Activated CD8-positive, alpha-beta memory T cell treated with anti-CD3 and anti-CD28 coated beads, Interleukin-2, amount 50 U/mL, for 4 hours (primary cell): ENCODE data around the gene AKAP8L.
"Not testable (repeated sequence)": the region's sequence is repeated elsewhere in the genome, so short reads cannot be mapped to it uniquely, and the experiment has no call there.

Experiments
- DNase-seq: peaks from one replicate; pipeline ENCODE4 v3.0.0-alpha.2; 2020

AKAP8L gene

DNA sequence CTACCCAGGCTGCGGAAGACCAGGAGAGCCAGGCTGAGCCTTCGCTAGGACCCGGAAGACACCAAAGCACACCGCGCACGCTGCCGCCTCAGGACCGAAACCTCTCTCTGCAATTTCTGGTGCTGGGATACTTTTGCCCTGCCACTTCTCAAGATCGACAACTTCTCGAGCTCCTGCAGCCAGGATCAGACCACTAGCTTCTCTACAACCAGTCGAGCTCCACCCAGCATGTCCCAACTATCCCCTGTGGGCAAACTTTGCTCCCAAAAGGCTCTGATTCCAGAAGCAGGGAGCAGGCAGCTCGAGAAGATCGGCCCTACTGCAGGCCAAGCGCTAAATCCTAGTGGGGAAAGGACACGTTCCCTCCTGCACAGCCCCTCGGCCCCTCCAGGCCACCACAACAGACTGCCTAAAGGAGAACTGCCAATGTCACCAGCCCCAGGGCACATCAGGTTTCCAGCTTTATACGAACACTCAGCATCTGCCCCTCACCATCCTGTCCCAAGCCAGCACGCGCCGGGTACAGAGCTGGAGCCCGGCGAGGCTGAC is 40.2 kb downstream of the AKAP8L start:
- peak; percentile 35 for DNase-seq

DNA sequence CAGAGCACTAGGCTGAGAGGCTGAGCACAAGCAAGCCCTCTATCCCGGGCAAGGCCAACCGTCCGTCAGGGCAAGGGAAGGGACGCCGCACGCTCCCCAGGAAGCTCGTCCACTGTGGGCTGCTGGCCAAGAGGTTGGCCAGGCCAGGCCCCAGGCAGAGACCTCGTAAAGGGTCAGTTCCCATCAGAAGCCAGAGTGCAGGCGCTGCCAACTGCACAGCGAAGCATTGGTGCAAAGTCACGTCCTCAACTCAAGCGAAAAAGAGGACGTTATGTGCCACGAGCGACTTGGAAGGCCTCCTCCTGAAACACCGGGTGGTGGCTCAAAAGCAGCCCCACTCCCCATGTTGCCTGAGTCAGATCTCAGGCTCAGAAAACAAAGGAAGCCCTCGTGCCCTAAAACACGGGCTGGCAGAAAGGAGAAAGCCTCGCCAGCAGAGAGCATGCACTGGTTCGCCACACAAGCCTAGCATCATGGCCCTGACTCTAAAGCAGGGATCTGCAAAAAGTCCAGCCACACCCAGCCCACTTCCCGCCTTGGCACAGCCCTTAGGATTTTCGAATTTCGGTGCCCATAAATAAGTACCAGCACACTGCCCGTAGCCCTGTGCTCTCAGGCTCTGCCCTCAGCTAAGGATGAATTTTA is 43.9 kb downstream of the AKAP8L start:
- no peak for DNase-seq

DNA sequence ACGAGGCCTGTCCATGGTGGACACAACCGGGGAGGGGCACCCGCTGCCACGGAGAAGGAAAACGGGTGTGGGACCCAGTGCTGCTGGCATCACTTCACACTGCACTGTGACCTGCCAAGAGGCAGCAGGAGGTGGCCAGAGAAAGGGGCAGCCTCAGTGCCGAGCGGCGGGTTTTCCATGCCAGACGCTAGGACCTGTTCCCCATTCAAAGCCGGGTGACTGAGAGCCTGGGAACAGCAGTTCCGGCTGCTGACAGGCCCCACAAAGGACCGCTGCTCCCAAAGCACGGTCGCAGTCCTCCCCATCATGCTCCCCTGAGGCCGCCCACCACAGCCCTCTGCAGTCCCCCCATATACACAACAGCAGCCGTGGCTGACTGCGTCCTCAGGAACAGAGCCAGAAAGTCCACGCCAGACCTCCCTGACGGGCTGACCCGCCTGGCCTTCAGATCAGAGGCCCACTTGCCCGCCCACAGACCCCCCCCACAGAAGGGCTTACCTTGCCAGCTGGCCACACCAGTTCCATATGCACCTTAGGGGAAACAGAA is 44.6 kb downstream of the AKAP8L start:
- DNase-seq = no peak

DNA sequence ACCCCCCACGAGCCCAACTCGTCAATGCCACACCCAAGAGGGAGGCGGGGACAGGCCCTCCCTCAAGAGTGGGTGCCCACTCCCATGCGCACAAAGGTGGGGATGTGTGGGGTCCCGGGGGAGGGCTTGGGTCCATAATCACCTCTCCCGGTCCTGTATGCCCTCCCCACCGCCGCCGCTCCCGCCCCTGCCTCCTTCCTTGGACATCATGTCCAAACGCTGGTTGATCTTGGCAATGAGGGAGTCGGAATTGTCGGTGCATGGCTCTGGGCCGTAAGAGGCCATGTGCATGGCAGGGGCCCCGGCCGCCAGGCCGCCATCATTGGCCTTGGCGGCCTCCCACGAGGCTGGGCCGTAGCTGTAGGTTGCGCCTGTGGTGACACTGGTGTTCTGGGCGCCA is 45.1 kb downstream of the AKAP8L start:
- DNase-seq = no peak

DNA sequence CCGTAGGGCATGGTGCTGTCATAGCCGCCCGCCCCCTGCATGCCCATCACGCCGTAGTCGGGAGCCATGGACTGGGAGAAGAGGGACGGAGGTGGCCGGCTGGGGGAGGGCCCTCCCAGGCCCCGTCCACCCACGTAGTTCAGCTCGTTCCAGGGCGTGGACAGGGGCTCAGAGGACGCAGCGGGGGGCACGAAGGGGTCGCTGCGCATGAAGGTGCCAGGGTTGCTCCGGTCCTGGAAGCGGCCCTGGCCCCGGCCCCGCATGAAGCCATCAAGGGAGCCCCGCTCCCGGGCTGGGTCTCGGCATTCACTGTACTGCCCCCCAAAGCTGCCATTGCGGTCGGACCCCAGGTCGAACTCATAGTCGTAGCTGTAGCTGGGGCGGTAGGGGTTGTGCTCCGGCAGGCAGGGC is 45.9 kb downstream of the AKAP8L start:
- DNase-seq = no peak

DNA sequence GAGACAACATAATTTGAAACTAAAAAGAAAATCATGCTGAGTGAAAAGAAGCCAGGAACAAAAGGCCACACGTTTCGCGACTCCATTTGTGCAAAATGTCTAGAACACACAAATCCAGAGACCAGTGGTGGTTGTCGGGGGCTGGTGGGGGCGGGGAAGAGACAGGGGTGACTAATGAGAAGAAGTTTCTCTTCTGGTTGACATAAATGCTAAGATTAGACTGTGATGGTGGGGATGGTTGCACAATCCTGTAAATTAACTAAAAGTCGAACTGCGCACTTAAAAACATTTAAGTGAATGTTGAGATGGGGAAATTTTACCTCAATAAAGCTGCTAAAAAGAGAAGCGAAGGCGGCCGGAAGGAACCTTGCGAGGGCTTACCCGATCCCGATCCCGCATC is 46.3 kb downstream of the AKAP8L start:
- no peak for DNase-seq

DNA sequence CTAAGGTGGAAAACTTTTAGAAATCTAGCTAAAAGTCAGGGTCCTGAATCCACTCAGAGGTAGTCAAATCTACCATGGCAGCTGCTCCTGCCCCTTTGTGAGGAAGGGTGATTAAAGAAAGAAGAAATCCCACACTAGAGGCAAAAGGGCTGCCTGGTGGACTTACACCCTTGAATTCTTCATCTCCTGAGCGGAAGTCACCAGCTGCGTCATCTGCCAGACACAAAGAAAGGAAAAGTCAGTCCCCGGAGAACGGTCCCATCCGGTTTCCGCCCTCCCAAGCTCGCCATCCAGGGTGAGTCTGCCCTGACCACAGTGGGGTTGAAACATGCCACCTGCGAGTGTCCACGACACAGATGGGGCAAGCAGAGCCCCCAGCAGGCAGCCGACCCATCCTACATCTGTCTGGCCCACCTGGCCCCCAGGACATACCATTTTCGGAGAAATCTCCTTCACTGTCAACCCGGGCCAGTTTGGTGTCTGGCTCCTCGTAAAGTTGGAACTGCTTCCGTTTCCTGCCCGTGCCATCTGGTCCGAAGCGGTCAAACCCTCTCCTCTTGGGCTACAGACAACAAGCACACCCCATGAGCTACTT is 46.9 kb downstream of the AKAP8L start:
- DNase-seq = no peak

DNA sequence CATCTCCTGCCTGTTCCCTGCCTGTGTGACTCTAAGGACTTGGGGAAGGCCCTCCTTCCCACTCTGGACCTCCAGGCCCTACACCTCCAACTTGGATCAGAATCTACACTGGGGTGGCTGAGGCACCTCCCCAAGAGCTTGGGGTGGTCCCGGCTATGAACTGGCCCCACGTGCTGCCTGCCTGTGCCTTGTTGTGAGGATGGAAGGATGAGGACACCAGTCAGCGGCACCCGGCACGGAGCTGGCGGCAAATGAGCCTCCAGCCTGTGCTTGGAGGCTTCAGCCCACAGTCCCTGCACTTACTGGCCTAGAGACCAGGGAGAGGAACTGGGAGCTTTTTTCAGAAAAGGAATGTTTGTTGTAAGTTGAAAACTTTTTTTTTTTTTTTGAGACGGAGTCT is 47.7 kb downstream of the AKAP8L start:
- no peak for DNase-seq

DNA sequence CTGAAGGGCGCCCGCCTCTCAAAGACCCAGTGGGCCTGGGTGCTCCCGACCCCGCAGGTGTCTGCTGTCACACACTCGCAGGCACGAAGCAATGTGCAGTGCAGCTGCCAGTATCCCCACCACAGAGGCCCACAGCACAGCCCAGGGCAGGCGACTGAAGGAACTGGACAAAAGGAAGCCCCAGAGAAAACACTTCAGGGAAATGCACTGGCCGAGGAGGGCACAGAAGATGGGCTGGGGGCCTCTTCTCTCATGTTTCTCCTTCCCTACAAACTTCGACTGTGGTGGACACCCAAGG is 49.2 kb downstream of the AKAP8L start:
- DNase-seq = no peak

DNA sequence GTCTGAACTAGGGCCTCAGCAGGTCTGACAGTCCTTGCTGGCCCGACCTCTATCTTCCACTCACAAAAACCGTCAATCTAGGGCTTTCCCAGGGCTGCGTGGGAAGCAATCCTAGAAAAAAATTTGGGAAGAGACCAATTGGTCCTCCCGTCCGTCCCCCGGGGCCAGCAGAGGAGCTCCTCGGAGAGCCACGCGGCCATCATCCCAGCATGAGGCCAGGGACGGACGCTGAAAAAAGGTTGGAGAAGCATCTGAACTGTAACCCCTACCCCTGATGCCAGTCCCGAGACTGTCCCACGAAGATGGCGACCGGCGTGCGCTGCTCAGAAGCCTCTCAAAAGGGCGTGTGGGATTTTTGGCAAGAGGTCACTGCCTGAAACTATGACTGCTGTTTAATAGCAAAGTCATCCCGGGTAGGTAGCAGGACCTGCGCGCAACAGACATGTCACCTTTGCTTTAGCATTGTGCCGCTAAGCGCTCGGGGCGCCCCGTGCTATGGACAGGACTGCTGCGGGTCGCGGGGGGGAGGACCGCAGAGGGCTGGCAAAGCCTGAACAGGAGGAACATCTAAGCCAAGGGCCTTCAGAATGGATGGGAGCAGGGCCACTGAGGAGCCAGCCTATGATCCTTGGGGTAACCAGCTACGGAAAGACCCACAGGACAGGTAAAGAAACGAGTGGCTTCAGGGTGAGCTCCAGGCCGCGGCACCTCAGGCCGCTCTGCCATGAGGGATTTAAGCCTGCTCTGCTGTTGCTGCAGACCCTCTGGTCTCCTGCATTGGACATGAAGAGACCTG is 49.8 kb downstream of the AKAP8L start:
- DNase-seq = no peak

DNA sequence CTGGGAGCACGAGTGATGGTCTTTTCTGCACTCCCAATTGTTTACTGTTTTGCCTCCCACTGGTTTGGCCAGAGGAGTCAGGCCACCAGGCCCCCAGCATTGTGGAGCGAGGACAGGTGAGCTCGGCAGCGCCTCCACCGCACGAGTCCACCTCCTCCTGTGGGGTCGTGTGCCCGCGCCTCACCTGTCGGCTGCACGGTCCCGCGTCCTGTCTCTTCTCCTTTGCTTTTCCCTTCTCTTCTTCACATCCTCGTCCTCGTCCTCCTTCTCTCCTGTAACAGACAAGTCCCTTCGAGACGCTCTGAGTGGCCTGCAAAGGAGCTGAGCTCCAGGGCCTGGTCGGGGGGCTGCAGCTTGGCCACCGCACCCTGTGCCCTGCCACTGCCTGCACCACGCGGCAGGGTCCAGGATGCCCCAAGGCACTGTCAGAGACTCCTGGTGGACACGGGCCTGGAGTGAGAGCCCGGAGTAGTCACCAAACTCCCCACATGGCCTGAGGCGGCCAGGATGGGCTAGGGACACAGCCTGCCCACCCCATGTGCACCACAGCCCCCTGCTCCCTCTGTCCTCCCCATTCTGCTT is 50.6 kb downstream of the AKAP8L start:
- no peak for DNase-seq

DNA sequence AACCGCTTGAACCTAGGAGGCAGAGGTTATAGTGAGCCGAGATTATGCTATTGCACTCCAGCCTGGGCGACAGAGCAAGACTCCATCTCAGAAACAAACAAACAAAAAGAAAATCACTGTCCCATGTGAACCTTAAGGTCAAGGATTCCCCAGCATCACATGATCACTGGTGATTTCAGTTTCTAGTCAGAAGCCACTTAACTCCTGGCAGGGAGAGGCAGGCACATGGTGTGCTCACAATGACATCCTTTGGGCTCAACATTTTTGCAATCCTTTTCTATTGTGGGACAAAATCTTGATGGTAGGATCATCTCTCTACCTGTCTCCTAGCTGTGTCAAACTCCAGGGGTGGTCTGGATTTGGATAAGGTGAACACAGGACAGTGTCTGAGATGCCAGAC is 51.3 kb downstream of the AKAP8L start:
- no peak for DNase-seq

DNA sequence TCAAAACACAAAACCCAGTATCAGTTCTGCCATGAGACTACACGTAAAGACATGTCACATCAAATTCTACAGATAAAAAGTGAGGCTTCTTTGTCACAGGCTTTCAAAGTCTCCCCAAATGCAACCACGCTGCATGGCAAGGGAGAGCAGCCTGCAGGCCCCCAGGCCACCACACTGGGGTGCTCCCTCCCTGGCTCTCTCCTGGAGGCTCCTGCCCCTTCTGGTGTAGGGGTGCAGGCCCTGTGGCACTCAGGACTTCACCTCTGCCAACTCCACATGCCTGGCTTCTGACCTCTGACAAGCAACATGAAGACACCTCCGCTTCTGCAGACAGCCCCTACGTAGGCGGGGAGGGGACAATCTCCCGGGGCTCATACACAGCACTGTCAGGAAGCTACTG is 53.5 kb downstream of the AKAP8L start:
- DNase-seq = no peak

DNA sequence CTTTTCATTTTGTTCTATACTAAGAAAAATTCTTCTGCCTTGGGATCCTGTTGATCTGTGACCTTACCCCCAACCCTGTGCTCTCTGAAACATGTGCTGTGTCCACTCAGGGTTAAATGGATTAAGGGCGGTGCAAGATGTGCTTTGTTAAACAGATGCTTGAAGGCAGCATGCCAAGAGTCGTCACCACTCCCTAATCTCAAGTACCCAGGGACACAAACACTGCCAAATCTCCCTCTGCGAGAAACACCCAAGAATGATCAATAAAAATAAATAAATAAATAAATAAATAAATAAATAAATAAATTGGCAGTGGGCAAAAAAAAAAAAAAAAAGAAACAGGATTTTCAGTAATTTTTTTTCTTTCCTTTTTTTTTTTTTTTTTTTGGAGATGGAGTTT is 55.0 kb downstream of the AKAP8L start:
- DNase-seq = not testable (repeated sequence)

DNA sequence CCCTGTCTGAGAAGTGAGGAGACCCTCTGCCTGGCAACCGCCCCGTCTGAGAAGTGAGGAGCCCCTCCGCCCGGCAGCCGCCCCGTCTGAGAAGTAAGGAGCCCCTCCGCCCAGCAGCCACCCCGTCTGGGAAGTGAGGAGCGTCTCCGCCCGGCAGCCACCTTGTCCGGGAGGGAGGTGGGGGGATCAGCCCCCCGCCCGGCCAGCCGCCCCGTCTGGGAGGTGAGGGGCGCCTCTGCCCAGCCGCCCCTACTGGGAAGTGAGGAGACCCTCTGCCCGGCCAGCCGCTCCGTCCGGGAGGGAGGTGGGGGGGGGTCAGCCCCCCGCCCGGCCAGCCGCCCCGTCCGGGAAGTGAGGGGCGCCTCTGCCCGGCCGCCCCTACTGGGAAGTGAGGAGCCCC is 55.7 kb downstream of the AKAP8L start:
- DNase-seq = not testable (repeated sequence)

DNA sequence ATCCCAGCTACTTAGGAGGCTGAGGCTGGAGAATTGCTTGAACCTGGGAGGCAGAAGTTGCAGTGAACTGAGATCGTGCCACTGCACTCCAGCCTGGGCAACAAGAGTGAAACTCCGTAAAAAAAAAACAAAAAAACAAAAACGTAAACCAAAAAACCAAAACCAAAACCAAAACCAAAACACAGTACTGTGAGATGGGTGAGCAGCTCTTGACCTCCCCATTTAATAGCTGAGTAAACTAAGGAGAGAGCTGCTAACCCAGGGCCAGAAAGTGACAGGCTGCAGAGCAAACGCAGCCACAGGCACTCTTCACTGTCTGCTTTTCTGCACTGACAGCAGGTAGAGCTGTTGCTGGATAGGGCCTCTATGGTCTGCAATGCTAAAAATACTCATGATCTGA is 58.8 kb downstream of the AKAP8L start:
- not testable (repeated sequence) for DNase-seq

DNA sequence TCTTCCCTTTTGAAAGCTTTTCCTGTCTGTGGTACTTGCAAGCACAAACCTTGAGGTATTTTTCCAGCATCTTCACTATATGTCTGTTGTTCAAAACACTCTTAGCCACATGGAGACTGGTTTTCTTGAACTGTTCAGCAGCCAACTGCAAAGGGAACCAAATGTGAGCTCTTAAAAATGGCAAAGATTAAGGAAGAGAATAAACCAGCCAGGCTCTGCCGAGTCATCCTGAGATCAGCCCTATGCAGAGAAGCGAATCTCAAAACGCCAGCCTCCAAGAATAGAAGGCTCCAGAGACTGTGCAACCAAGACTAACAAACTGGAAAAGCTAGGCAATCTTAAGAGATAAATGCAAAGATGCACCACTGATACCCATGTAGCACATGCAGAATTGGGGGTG is 59.9 kb downstream of the AKAP8L start:
- no peak for DNase-seq

DNA sequence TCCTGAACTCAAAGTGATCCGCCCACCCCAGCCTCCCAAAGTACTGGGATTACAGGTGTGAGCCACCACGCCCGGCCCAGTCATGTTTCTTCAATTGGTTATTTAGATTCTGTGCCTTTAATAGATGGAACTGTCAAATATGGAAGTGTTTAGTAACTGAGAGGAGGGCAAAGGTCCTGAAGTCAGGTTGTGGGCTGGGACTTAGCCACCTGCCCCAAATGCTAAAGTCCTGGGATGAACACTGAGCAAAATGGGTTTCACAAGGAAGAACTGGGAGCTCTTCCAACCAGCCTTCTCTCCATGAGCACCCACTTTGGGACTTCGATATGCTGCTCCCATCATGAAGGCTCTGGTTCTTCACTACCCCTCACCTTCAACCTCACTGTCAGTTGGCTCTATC is 60.9 kb downstream of the AKAP8L start:
- no peak for DNase-seq

DNA sequence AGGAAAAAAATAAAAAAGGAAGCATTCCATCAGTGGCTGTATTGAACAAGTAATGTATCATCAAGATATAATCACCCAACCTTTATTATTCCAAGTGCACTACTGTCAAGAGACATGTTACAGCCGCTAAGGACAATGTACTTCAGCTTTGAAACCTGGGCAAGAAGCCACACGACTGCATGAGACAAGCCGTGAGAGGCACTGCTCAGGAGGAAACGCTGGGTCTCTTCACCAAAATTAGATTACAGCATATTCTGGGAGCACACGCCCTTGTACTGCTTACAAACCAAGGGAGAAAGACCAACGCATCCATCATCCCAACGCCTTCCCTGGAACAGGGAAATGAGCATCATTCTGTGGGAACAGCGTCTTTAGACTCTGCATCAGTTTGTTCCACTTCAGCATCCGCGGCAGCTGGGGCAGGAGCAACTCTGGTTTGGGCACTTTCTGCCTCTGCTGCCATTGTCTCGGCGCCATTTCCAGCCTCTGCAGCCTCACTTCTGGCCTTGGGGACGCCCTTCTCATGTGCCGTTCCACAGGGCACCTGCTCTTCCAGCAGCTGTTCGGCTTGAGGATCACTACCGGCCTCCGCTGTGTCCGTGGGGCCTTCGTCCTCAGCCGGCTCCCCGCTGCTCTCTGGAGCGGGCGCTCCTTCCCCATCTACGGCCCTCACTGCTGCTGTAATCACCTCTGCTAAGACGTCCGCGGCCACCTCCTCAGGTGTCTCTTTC is 64.1 kb downstream of the AKAP8L start:
- DNase-seq = no peak

DNA sequence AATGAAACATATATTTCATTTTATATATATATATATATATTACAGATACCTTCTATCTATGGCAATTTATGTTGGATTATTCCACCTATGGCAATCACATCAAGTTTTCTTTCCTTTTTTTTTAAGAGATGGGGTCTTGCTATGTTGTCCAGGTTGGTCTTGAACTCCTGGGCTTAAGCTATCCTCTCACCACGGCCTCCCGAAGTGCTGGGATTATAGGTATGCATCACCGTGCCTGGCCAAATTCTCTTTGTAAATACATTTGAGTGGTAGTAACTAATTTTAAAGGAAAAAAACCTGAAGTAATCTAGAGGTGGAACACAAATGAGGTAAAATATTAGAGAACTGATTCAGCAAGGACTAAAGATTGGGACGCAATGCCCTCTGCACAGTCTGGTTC is 64.9 kb downstream of the AKAP8L start:
- DNase-seq = no peak

DNA sequence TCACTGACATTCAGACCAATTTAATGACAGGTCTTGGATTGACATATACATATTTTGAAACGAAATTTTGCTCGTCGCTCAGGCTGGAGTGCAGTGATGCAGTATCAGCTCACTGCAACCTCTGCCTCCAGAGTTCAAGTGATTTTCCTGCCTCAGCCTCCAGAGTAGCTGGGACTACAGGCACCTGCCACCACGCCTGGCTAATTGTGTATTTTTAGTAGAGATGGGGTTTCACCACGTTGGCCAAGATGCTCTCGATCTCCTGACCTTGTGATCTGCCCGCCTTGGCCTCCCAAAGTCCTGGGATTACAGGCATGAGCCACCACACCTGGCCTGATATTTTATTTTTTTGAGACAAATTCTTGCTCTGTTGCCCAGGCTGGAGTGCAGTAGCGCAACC is 66.3 kb downstream of the AKAP8L start:
- DNase-seq = not testable (repeated sequence)

DNA sequence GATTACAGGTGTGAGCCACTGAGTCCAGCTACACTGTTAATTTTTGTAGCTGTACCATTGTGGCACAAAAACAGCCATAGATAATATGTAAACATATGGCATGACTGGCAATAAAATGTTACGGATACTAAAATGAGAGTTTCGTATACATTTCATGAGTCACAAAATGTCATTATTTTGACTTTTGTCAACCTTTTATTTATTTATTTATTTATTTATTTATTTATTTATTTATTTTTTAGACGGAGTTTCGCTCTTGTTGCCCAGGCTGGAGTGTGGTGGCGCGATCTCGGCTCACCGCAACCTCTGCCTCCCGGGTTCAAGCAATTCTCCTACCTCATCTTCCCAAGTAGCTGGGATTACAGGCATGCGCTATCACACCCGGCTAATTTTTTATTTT is 77.5 kb downstream of the AKAP8L start:
- DNase-seq = not testable (repeated sequence)

DNA sequence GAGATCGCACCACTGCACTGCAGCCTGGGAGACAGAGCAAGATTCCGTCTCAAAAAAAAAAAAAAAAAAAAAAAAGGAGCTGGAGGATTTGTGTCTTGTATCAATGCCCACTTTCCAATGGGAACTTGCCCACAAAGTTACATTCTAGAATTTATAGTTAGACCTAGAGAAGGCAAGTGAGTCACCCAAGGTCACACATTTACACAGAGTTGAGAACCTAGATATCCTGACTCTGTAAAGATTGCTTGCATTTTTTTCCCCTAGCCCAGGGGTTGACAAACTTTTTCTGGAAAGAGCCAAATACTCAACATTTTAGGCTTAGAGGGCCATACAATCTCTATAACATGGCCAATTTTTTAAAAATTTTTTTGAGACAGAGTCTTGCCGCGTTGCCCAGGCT is 78.7 kb downstream of the AKAP8L start:
- no peak for DNase-seq
